HCT116 (cell line): ENCODE measurements around the gene SPATS2L. TPM values are rescaled to one million over a fixed set of nuclear protein-coding genes. Genes with fewer than 3 reads are reported as not detected.

Source experiments
- ATAC-seq: fragments of 200-7000 bp; cut with Tn5 transposase; 2 replicates; pipeline ENCODE4 v1.9.1; 2020; ENCODE audit warnings: mild to moderate bottlenecking, moderate library complexity
- BruUV-seq: library from RNA; stranded (reverse); fragments of 400-500 nt; replicated peaks from 2 replicates; lab custom pipeline; 2021; lab: Mats Ljungman, UMichigan
- CTCF ChIA-PET: fragments of 300-600 bp; sonication (Branson Sonifier 250); formaldehyde crosslinking; loops from one replicate; lab custom pipeline; 2021; ENCODE audit warnings: antibody characterized with exemption; lab: Charles Lee
- POLR2A ChIA-PET: fragments of 300-600, 350-600 bp; sonication (Branson Sonifier 250); formaldehyde crosslinking; loops from one replicate; lab custom pipeline; 2021; ENCODE audit warnings: antibody characterized with exemption; lab: Charles Lee
- RAD21 ChIA-PET, 2 experiments: fragments of 300-600 bp; sonication (Branson Sonifier 250); formaldehyde crosslinking; loops; one replicate each; lab custom pipeline; 2023; ENCODE audit warnings: low total read pairs in 2 of 2; ENCODE audit not compliant: uncharacterized antibody in 2 of 2, unreplicated experiment in 2 of 2, low non-redundant PET in 1 of 2; lab: Charles Lee
- DNase-seq: peaks from one replicate; pipeline ENCODE4 v3.0.0-alpha.2; 2010; ENCODE audit warnings: low read depth, low spot score
- H2AFZ ChIP-seq: fragments of 200-600 bp; shearing (Covaris generic), sonication (generic); 2 replicates; pipeline ENCODE4 v1.6.1; 2017; ENCODE audit warnings: low read depth, mixed run types, mixed read lengths, antibody characterized with exemption, low read length; ENCODE audit not compliant: poor library complexity, severe bottlenecking
- H3K27ac ChIP-seq: 2 replicates; pipeline ENCODE4 v1.5.1; 2012; ENCODE audit warnings: low read depth, low read length
- H3K27me3 ChIP-seq: fragments of 200-600 bp; sonication (generic); 2 replicates; pipeline ENCODE4 v1.6.1; 2016; ENCODE audit warnings: mixed run types, low read length, mixed read lengths; ENCODE audit not compliant: insufficient read depth
- H3K36me3 ChIP-seq, 2 experiments: fragments of 200-500 bp in 1 of 2; fragments of 200-600 bp in 1 of 2; sonication (Bioruptor generic) in 1 of 2; sonication (generic) in 1 of 2; 2 replicates each; pipeline versions ENCODE4 v1.5.1 to v1.6.1; 2014 to 2016; ENCODE audit warnings: low read length in 2 of 2, inconsistent platforms in 1 of 2, mixed read lengths in 1 of 2, mixed run types in 1 of 2; ENCODE audit not compliant: insufficient read depth in 2 of 2, control insufficient read depth in 1 of 2
- H3K4me1 ChIP-seq, 2 experiments: fragments of 200-600 bp in 1 of 2; sonication (generic) in 1 of 2; 2 replicates each; pipeline versions ENCODE4 v1.5.1 to v1.6.1; 2012 to 2017; ENCODE audit warnings: low read length in 2 of 2, inconsistent platforms in 1 of 2, mild to moderate bottlenecking in 1 of 2, mixed read lengths in 1 of 2, mixed run types in 1 of 2, moderate library complexity in 1 of 2; ENCODE audit not compliant: insufficient read depth in 2 of 2, control insufficient read depth in 1 of 2
- H3K4me2 ChIP-seq: fragments of 200-600 bp; sonication (generic); 2 replicates; pipeline ENCODE4 v1.6.1; 2017; ENCODE audit warnings: mixed run types, low read length, mixed read lengths
- H3K4me3 ChIP-seq, 2 experiments: fragments of 200-600 bp in 1 of 2; sonication (generic) in 1 of 2; replicated peaks in 1 of 2; 2 replicates each; pipeline ENCODE4 v1.5.1; 2011 to 2016; ENCODE audit warnings: low read length in 2 of 2, control low read depth in 1 of 2, low read depth in 1 of 2, mild to moderate bottlenecking in 1 of 2, mixed read lengths in 1 of 2, mixed run types in 1 of 2
- H3K79me2 ChIP-seq: fragments of 200-600 bp; sonication (generic); 2 replicates; pipeline ENCODE4 v1.6.1; 2017; ENCODE audit warnings: mild to moderate bottlenecking, mixed run types, low read length, moderate library complexity, mixed read lengths; ENCODE audit not compliant: insufficient read depth
- H3K9ac ChIP-seq: fragments of 200-600 bp; sonication (generic); 2 replicates; pipeline ENCODE4 v1.6.1; 2016; ENCODE audit warnings: low read length, mixed read lengths
- H3K9me2 ChIP-seq: fragments of 200-600 bp; sonication (generic), shearing (Covaris generic); 2 replicates; pipeline ENCODE4 v1.6.1; 2017; ENCODE audit warnings: mixed run types, mild to moderate bottlenecking, moderate library complexity; ENCODE audit not compliant: insufficient read depth
- H3K9me3 ChIP-seq, 2 experiments: fragments of 200-500 bp in 1 of 2; fragments of 200-600 bp in 1 of 2; sonication (Bioruptor generic) in 1 of 2; sonication (generic) in 1 of 2; 2 replicates each; pipeline ENCODE4 v1.6.1; 2014 to 2017; ENCODE audit warnings: low read length in 2 of 2, mixed read lengths in 2 of 2, inconsistent platforms in 1 of 2, low read depth in 1 of 2, mild to moderate bottlenecking in 1 of 2, mixed run types in 1 of 2, moderate library complexity in 1 of 2; ENCODE audit not compliant: control insufficient read depth in 1 of 2, insufficient read depth in 1 of 2
- H4K20me1 ChIP-seq: fragments of 200-600 bp; sonication (generic), shearing (Covaris generic); 2 replicates; pipeline ENCODE4 v1.6.1; 2017; ENCODE audit warnings: mixed run types, mild to moderate bottlenecking, moderate library complexity; ENCODE audit not compliant: insufficient read depth
- EGR1 ChIP-seq: IDR thresholded peaks from 2 replicates; pipeline ENCODE4 v1.6.1; 2012; ENCODE audit warnings: low read depth
- ELF1 ChIP-seq: IDR thresholded peaks from 2 replicates; pipeline ENCODE4 v1.6.1; 2012; ENCODE audit warnings: low read depth, borderline replicate concordance
- ZNF274 ChIP-seq: fragments of 200-500 bp; sonication (Bioruptor generic); IDR thresholded peaks from 2 replicates; pipeline ENCODE4 v1.6.1; 2014; ENCODE audit warnings: mild to moderate bottlenecking, low read depth, low read length, inconsistent platforms
- intact Hi-C: fragments of 100-400 bp; cut with micrococcal nuclease; formaldehyde crosslinking; loops from 2 replicates; pipeline ENCODE4 v1.10.0; 2022
- total RNA-seq: library from RNA; stranded (reverse); gene quantifications from one replicate; pipeline ENCODE4 v1.2.1, GENCODE V29; 2021; ENCODE audit not compliant: unreplicated experiment
- TF ChIP-seq, protein P1 (sequence below): IDR thresholded peaks from 2 replicates; pipeline ENCODE4 v1.6.1; 2011; ENCODE audit warnings: mild to moderate bottlenecking, low read length, moderate library complexity; ENCODE audit not compliant: insufficient replicate concordance; ENCODE audit errors: extremely low read depth
- TF ChIP-seq, protein P2 (sequence below), 3 experiments: fragments of 200-600 bp in 1 of 3; sonication (generic) in 1 of 3; IDR thresholded peaks in 2 of 3; conservative IDR thresholded peaks in 1 of 3; 2 replicates each; pipeline ENCODE4 v1.5.1; 2012 to 2017; ENCODE audit warnings: low read depth in 2 of 3, low read length in 2 of 3, antibody characterized with exemption in 1 of 3, borderline replicate concordance in 1 of 3, control low read depth in 1 of 3, mild to moderate bottlenecking in 1 of 3, mixed read lengths in 1 of 3, mixed run types in 1 of 3, moderate library complexity in 1 of 3; ENCODE audit not compliant: insufficient read depth in 1 of 3
- TF ChIP-seq, protein P3 (sequence below): IDR thresholded peaks from 2 replicates; pipeline ENCODE4 v1.6.1; 2012; ENCODE audit warnings: low read depth

The SPATS2L gene
- total RNA-seq, 1 experiment from 2014 or later = 87.1 TPM

DNA sequence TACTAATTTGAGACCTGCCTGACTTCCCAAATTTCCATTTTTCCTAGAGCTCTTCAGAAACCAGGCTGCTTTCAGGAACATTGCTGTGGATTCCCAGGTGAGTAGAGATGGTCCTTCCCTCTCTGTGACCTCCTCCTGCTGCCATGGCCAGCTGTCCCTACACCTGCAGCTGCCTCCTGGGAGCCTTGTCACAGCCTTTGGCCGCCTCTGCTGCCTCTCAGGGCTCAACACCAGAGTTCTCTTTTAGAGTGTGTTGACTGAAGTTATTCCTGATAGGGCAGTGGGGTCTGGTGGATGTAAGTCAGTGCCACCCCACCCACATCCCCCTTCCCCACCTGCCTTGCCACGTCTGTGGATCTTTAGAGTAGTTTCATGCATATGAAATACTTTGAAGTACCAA lies 22.9 kb downstream of the SPATS2L start:
- Histone ChIP-seq H3K4me3 (no peak overlapping the region), H3K36me3 (no peaks in the 10 kb centered on the region; a peak in 1 of 4 replicates), H3K79me2 (peaks cover 64% of the 10 kb centered on the region), H4K20me1 (no peaks in the 10 kb centered on the region), H3K9ac (no peak overlapping the region), H3K9me2 (no peaks in the 10 kb centered on the region), H3K27ac (no peak overlapping the region), H2AFZ (no peak overlapping the region), H3K4me2 (no peak overlapping the region), H3K9me3 (no peaks in the 10 kb centered on the region), H3K27me3 (no peaks in the 10 kb centered on the region), H3K4me1 (peaks cover 0 to 5% of the 10 kb centered on the region in 2 experiments; a peak in 1 of 4 replicates)
- RAD21 ChIA-PET = no interaction called here
- TF ChIP-seq EGR1 = no peak
- TF ChIP-seq, protein P1, sequence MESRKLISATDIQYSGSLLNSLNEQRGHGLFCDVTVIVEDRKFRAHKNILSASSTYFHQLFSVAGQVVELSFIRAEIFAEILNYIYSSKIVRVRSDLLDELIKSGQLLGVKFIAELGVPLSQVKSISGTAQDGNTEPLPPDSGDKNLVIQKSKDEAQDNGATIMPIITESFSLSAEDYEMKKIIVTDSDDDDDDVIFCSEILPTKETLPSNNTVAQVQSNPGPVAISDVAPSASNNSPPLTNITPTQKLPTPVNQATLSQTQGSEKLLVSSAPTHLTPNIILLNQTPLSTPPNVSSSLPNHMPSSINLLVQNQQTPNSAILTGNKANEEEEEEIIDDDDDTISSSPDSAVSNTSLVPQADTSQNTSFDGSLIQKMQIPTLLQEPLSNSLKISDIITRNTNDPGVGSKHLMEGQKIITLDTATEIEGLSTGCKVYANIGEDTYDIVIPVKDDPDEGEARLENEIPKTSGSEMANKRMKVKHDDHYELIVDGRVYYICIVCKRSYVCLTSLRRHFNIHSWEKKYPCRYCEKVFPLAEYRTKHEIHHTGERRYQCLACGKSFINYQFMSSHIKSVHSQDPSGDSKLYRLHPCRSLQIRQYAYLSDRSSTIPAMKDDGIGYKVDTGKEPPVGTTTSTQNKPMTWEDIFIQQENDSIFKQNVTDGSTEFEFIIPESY = no peak
- TF ChIP-seq, protein P2, sequence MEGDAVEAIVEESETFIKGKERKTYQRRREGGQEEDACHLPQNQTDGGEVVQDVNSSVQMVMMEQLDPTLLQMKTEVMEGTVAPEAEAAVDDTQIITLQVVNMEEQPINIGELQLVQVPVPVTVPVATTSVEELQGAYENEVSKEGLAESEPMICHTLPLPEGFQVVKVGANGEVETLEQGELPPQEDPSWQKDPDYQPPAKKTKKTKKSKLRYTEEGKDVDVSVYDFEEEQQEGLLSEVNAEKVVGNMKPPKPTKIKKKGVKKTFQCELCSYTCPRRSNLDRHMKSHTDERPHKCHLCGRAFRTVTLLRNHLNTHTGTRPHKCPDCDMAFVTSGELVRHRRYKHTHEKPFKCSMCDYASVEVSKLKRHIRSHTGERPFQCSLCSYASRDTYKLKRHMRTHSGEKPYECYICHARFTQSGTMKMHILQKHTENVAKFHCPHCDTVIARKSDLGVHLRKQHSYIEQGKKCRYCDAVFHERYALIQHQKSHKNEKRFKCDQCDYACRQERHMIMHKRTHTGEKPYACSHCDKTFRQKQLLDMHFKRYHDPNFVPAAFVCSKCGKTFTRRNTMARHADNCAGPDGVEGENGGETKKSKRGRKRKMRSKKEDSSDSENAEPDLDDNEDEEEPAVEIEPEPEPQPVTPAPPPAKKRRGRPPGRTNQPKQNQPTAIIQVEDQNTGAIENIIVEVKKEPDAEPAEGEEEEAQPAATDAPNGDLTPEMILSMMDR (IDR thresholded peaks at IDR 0.05 in 2 of 3, conservative IDR thresholded peaks at IDR 0.05 in 1 of 3; ENCODE audit: borderline replicate concordance in 1 of 3, insufficient read depth in 1 of 3, low read depth in 2 of 3, low read length in 2 of 3) = no peak
- TF ChIP-seq, protein P3, sequence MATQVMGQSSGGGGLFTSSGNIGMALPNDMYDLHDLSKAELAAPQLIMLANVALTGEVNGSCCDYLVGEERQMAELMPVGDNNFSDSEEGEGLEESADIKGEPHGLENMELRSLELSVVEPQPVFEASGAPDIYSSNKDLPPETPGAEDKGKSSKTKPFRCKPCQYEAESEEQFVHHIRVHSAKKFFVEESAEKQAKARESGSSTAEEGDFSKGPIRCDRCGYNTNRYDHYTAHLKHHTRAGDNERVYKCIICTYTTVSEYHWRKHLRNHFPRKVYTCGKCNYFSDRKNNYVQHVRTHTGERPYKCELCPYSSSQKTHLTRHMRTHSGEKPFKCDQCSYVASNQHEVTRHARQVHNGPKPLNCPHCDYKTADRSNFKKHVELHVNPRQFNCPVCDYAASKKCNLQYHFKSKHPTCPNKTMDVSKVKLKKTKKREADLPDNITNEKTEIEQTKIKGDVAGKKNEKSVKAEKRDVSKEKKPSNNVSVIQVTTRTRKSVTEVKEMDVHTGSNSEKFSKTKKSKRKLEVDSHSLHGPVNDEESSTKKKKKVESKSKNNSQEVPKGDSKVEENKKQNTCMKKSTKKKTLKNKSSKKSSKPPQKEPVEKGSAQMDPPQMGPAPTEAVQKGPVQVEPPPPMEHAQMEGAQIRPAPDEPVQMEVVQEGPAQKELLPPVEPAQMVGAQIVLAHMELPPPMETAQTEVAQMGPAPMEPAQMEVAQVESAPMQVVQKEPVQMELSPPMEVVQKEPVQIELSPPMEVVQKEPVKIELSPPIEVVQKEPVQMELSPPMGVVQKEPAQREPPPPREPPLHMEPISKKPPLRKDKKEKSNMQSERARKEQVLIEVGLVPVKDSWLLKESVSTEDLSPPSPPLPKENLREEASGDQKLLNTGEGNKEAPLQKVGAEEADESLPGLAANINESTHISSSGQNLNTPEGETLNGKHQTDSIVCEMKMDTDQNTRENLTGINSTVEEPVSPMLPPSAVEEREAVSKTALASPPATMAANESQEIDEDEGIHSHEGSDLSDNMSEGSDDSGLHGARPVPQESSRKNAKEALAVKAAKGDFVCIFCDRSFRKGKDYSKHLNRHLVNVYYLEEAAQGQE = no peak
- no peak for TF ChIP-seq ELF1
- TF ChIP-seq ZNF274 = no peak
- POLR2A ChIA-PET = no interaction called here
- CTCF ChIA-PET = no interaction called here
- DNase-seq (no peak), ATAC-seq (no peak)
- intact Hi-C loops = no loop called here
- BruUV-seq = no TSS peak
